ENCODE data around the gene HNRNPUL2.
A peak's percentile ranks its signal among the peaks of the same experiment; 100 is the strongest.
"Not testable (repeated sequence)": the region's sequence is repeated elsewhere in the genome, so short reads cannot be mapped to it uniquely, and the experiment has no call there.

The HNRNPUL2 gene

GRCh38 chr11:62757846-62758788 is 30.9 kb upstream of the HNRNPUL2 start:
- DNase-seq (ENCODE audit: extremely low read depth, low read depth), result no peak
- no peak overlapping the region for H3K4me3 ChIP-seq (replicated peaks; ENCODE audit: low read depth, low read length)
- no peak for TF ChIP-seq CTCF (IDR thresholded peaks at IDR 0.05; ENCODE audit: low read depth, low read length, missing control alignments)

GRCh38 chr11:62755086-62755615 is 27.9 kb upstream of the HNRNPUL2 start:
- H3K4me3 ChIP-seq (replicated peaks; ENCODE audit: low read depth, low read length), result no peak overlapping the region
- TF ChIP-seq CTCF (IDR thresholded peaks at IDR 0.05; ENCODE audit: low read depth, low read length, missing control alignments), result no peak

GRCh38 chr11:62753736-62754603 is 26.7 kb upstream of the HNRNPUL2 start, which contains the start of gene ZBTB3:
Gene ZBTB3, minus strand, starts transcription at chr11:62754160. Its CDS starts 496 bp downstream, at chr11:62753664.
- peak; percentile 99 for DNase-seq (ENCODE audit: extremely low read depth, low read depth)
- TF ChIP-seq CTCF (IDR thresholded peaks at IDR 0.05; ENCODE audit: low read depth, low read length, missing control alignments), result no peak
- peak within 1 kb of the TSS; percentile 62 for H3K4me3 ChIP-seq (replicated peaks; ENCODE audit: low read depth, low read length)

More at GRCh38 chr11:62755086-62755615, 27.9 kb upstream of the HNRNPUL2 start:
- no peak for DNase-seq (ENCODE audit: extremely low read depth, low read depth)

GRCh38 chr11:62752994-62753735 is 25.9 kb upstream of the HNRNPUL2 start:
- peak overlapping the region; percentile 62 for H3K4me3 ChIP-seq (replicated peaks; ENCODE audit: low read depth, low read length)
- TF ChIP-seq CTCF (IDR thresholded peaks at IDR 0.05; ENCODE audit: low read depth, low read length, missing control alignments), result no peak
- no peak for DNase-seq (ENCODE audit: extremely low read depth, low read depth)

- TF ChIP-seq CTCF (IDR thresholded peaks at IDR 0.05; ENCODE audit: low read depth, low read length, missing control alignments), result no peak
- no peak for DNase-seq (ENCODE audit: extremely low read depth, low read depth)
- no peak overlapping the region for H3K4me3 ChIP-seq (replicated peaks; ENCODE audit: low read depth, low read length)
Observed at GRCh38 chr11:62752177-62752785, 25.0 kb upstream of the HNRNPUL2 start.

GRCh38 chr11:62749931-62750330 is 22.7 kb upstream of the HNRNPUL2 start:
- not testable (repeated sequence) for H3K4me3 ChIP-seq (replicated peaks; ENCODE audit: low read depth, low read length); DNase-seq (ENCODE audit: extremely low read depth, low read depth)

All from HFF-Myc (cell line).